Duodenal mucosa (tissue), 2 donors: Measurements from ENCODE around the gene TMEM92.

Experiments
- H3K27ac ChIP-seq: one replicate; pipeline ENCODE4 v1.7.0; 2013; ENCODE audit warnings: low read depth, low read length
- H3K27me3 ChIP-seq, 2 donors: one replicate each; pipeline ENCODE4 v1.7.0; 2013; ENCODE audit warnings: low read length in 2 of 2, control low read depth in 1 of 2; ENCODE audit not compliant: insufficient read depth in 2 of 2, control insufficient read depth in 1 of 2
- H3K36me3 ChIP-seq, 2 donors: one replicate each; pipeline ENCODE4 v1.7.0; 2013; ENCODE audit warnings: low read length in 2 of 2, control low read depth in 1 of 2; ENCODE audit not compliant: insufficient read depth in 2 of 2, control insufficient read depth in 1 of 2
- H3K4me1 ChIP-seq, 2 donors: one replicate each; pipeline ENCODE4 v1.7.0; 2013; ENCODE audit warnings: low read length in 2 of 2, control low read depth in 1 of 2; ENCODE audit not compliant: insufficient read depth in 2 of 2, control insufficient read depth in 1 of 2
- H3K4me3 ChIP-seq, 2 donors: one replicate each; pipeline ENCODE4 v1.7.0; 2013; ENCODE audit warnings: low read length in 2 of 2, low read depth in 1 of 2
- H3K9ac ChIP-seq, 2 donors: one replicate each; pipeline ENCODE4 v1.7.0; 2013; ENCODE audit warnings: low read length in 2 of 2, low read depth in 1 of 2
- H3K9me3 ChIP-seq, 2 donors: one replicate each; pipeline ENCODE4 v1.7.0; 2013; ENCODE audit warnings: low read length in 2 of 2, control low read depth in 1 of 2; ENCODE audit not compliant: control insufficient read depth in 1 of 2

TMEM92 gene

GRCh38 chr17:50276588-50277356 lies 2.5 kb downstream of the TMEM92 start:
- Histone ChIP-seq H3K9me3 (no peaks in the 10 kb centered on the region), H3K4me3 (peak overlapping the region in 1 of 2 donors; percentile 34), H3K9ac (no peak overlapping the region), H3K27me3 (peaks cover 0 to 7% of the 10 kb centered on the region in 2 donors), H3K4me1 (peaks cover 52 to 58% of the 10 kb centered on the region in 2 donors), H3K27ac (no peak overlapping the region), H3K36me3 (peaks cover 0 to 9% of the 10 kb centered on the region in 2 donors)

GRCh38 chr17:50277357-50277754 lies 3.1 kb downstream of the TMEM92 start:
- no peak overlapping the region for H3K27ac ChIP-seq
- peaks cover 0 to 7% of the 10 kb centered on the region in 2 donors for H3K27me3 ChIP-seq
- H3K36me3 ChIP-seq: peaks cover 0 to 9% of the 10 kb centered on the region in 2 donors
- H3K9me3 ChIP-seq: no peaks in the 10 kb centered on the region
- no peak overlapping the region for H3K4me3 ChIP-seq
- H3K9ac ChIP-seq: no peak overlapping the region
- H3K4me1 ChIP-seq: peaks cover 52 to 56% of the 10 kb centered on the region in 2 donors

- Histone ChIP-seq H3K4me1 (peaks cover 43 to 48% of the 10 kb centered on the region in 2 donors), H3K9ac (no peak overlapping the region)
Measured at GRCh38 chr17:50278526-50279180, 4.4 kb downstream of the TMEM92 start.

GRCh38 chr17:50279181-50279526 lies 4.9 kb downstream of the TMEM92 start:
- Histone ChIP-seq H3K4me1 (peaks cover 43 to 48% of the 10 kb centered on the region in 2 donors), H3K4me3 (no peak overlapping the region), H3K36me3 (peaks cover 0 to 9% of the 10 kb centered on the region in 2 donors)

More at GRCh38 chr17:50278526-50279180, 4.4 kb downstream of the TMEM92 start:
- peaks cover 0 to 7% of the 10 kb centered on the region in 2 donors for H3K27me3 ChIP-seq
- peaks cover 0 to 9% of the 10 kb centered on the region in 2 donors for H3K36me3 ChIP-seq
- no peaks in the 10 kb centered on the region for H3K9me3 ChIP-seq
- no peak overlapping the region for H3K4me3 ChIP-seq
- no peak overlapping the region for H3K27ac ChIP-seq

GRCh38 chr17:50279639-50280038 lies 5.4 kb downstream of the TMEM92 start:
- Histone ChIP-seq H3K4me3 (no peak overlapping the region), H3K9me3 (no peaks in the 10 kb centered on the region), H3K36me3 (peaks cover 0 to 9% of the 10 kb centered on the region in 2 donors), H3K27ac (no peak overlapping the region), H3K27me3 (peaks cover 0 to 5% of the 10 kb centered on the region in 2 donors), H3K9ac (no peak overlapping the region), H3K4me1 (peaks cover 43 to 48% of the 10 kb centered on the region in 2 donors)

More at GRCh38 chr17:50279181-50279526, 4.9 kb downstream of the TMEM92 start:
- Histone ChIP-seq H3K27me3 (peaks cover 0 to 7% of the 10 kb centered on the region in 2 donors), H3K9me3 (no peaks in the 10 kb centered on the region), H3K27ac (no peak overlapping the region), H3K9ac (no peak overlapping the region)

- Histone ChIP-seq H3K27ac (no peak overlapping the region), H3K4me3 (no peak overlapping the region), H3K27me3 (peaks cover 0 to under 1% of the 10 kb centered on the region in 2 donors), H3K4me1 (peaks cover 43 to 48% of the 10 kb centered on the region in 2 donors), H3K36me3 (peaks cover 0 to 9% of the 10 kb centered on the region in 2 donors), H3K9me3 (no peaks in the 10 kb centered on the region), H3K9ac (no peak overlapping the region)
Measured at GRCh38 chr17:50280068-50280467, 5.8 kb downstream of the TMEM92 start.

GRCh38 chr17:50280801-50281441 lies 6.7 kb downstream of the TMEM92 start:
- H3K27me3 ChIP-seq: no peaks in the 10 kb centered on the region
- no peaks in the 10 kb centered on the region for H3K9me3 ChIP-seq
- H3K27ac ChIP-seq: no peak overlapping the region
- H3K36me3 ChIP-seq: peaks cover 0 to 9% of the 10 kb centered on the region in 2 donors
- H3K4me1 ChIP-seq: peaks cover 43 to 48% of the 10 kb centered on the region in 2 donors
- no peak overlapping the region for H3K9ac ChIP-seq
- no peak overlapping the region for H3K4me3 ChIP-seq

GRCh38 chr17:50281739-50282401 lies 7.6 kb downstream of the TMEM92 start:
- Histone ChIP-seq H3K27me3 (peaks cover 0 to 4% of the 10 kb centered on the region in 2 donors), H3K9me3 (no peaks in the 10 kb centered on the region), H3K4me3 (no peak overlapping the region), H3K36me3 (peaks cover 0 to 9% of the 10 kb centered on the region in 2 donors), H3K4me1 (peaks cover 34 to 46% of the 10 kb centered on the region in 2 donors), H3K27ac (no peak overlapping the region), H3K9ac (no peak overlapping the region)

- no peak overlapping the region for H3K9ac ChIP-seq
- H3K36me3 ChIP-seq: peaks cover 0 to 6% of the 10 kb centered on the region in 2 donors
- no peak overlapping the region for H3K4me3 ChIP-seq
- H3K27ac ChIP-seq: no peak overlapping the region
- peaks cover 0 to 4% of the 10 kb centered on the region in 2 donors for H3K27me3 ChIP-seq
- peaks cover 27 to 36% of the 10 kb centered on the region in 2 donors for H3K4me1 ChIP-seq
- no peaks in the 10 kb centered on the region for H3K9me3 ChIP-seq
Measured at GRCh38 chr17:50283246-50283645, 9.0 kb downstream of the TMEM92 start.
